Type B pancreatic cell (in vitro differentiated cells): Measurements from ENCODE around the gene OR5H6. TPM values are rescaled to one million over a fixed set of nuclear protein-coding genes. Genes with fewer than 3 reads are reported as not detected.

ENCODE experiments used
- DNase-seq: peaks from one replicate; pipeline ENCODE4 v3.0.0; 2021; ENCODE audit warnings: mixed read lengths; ENCODE audit not compliant: unreplicated experiment; ENCODE audit errors: extremely low spot score
- H3K27ac Mint-ChIP-seq: 2 replicates; pipeline ENCODE4 v1.8.0; 2021; ENCODE audit warnings: mild to moderate bottlenecking, mixed read lengths
- H3K27me3 Mint-ChIP-seq: 2 replicates; pipeline ENCODE4 v1.8.0; 2021; ENCODE audit warnings: mixed read lengths
- H3K36me3 Mint-ChIP-seq: 2 replicates; pipeline ENCODE4 v1.8.0; 2021; ENCODE audit warnings: mixed read lengths
- H3K4me1 Mint-ChIP-seq: one replicate; pipeline ENCODE4 v1.8.0; 2021; ENCODE audit warnings: mixed read lengths; ENCODE audit not compliant: unreplicated experiment
- H3K4me3 Mint-ChIP-seq: 2 replicates; pipeline ENCODE4 v1.8.0; 2021; ENCODE audit warnings: mild to moderate bottlenecking, mixed read lengths
- H3K9me3 Mint-ChIP-seq: 2 replicates; pipeline ENCODE4 v1.8.0; 2021; ENCODE audit warnings: mixed read lengths
- CTCF ChIP-seq: fragments of 200-600 bp; sonication (generic); conservative IDR thresholded peaks from 2 replicates; pipeline ENCODE4 v1.5.0; 2021; ENCODE audit warnings: antibody characterized with exemption, mild to moderate bottlenecking
- long read RNA-seq: library from polyadenylated mRNA; unstranded; transcript quantifications from one replicate; pipeline ENCODE4 v2.0.0, GENCODE V29; 2020
- total RNA-seq: library from RNA; stranded (reverse); gene quantifications from 2 replicates; pipeline ENCODE4 v1.2.1, GENCODE V29; 2021; ENCODE audit warnings: low replicate concordance

Gene OR5H6
- not detected in 2 replicates for total RNA-seq
- long read RNA-seq, result 0 reads

GRCh38 chr3:98263944-98264343 lies at the start of gene OR5H6:
Gene OR5H6 (plus strand): TSS chr3:98264244. CDS start chr3:98264333, 89 bp downstream.
- H3K36me3 Mint-ChIP-seq, result no peaks in the 10 kb centered on the region

GRCh38 chr3:98215051-98215450 lies 49.0 kb upstream of the OR5H6 start:
- H3K4me3 Mint-ChIP-seq, result no peak overlapping the region
- no peak for TF ChIP-seq CTCF

More at GRCh38 chr3:98263944-98264343, at the start of gene OR5H6:
- Mint-ChIP-seq H3K27ac (no peak within 1 kb of the TSS), H3K27me3 (no peaks in the 10 kb centered on the region), H3K4me1 (no peaks in the 10 kb centered on the region), H3K4me3 (no peak within 1 kb of the TSS), H3K9me3 (no peaks in the 10 kb centered on the region)
- DNase-seq, result no peak
- no peak for TF ChIP-seq CTCF

GRCh38 chr3:98223907-98224672 lies 40.0 kb upstream of the OR5H6 start:
- DNase-seq, result no peak
- no peak for TF ChIP-seq CTCF
- no peak overlapping the region for H3K27ac Mint-ChIP-seq
- no peak overlapping the region for H3K4me3 Mint-ChIP-seq
- H3K4me1 Mint-ChIP-seq, result no peaks in the 10 kb centered on the region
- no peaks in the 10 kb centered on the region for H3K27me3 Mint-ChIP-seq
- no peaks in the 10 kb centered on the region for H3K9me3 Mint-ChIP-seq
- no peaks in the 10 kb centered on the region for H3K36me3 Mint-ChIP-seq

More at GRCh38 chr3:98215051-98215450, 49.0 kb upstream of the OR5H6 start:
- Mint-ChIP-seq H3K27me3 (peaks cover 16% of the 10 kb centered on the region), H3K27ac (no peak overlapping the region), H3K4me1 (no peaks in the 10 kb centered on the region), H3K9me3 (no peaks in the 10 kb centered on the region), H3K36me3 (no peaks in the 10 kb centered on the region)
- no peak for DNase-seq

- Mint-ChIP-seq H3K9me3 (no peaks in the 10 kb centered on the region), H3K36me3 (no peaks in the 10 kb centered on the region), H3K27me3 (no peaks in the 10 kb centered on the region), H3K4me3 (no peak overlapping the region), H3K27ac (no peak overlapping the region), H3K4me1 (no peaks in the 10 kb centered on the region)
- DNase-seq, result no peak
- TF ChIP-seq CTCF, result no peak
Observed at GRCh38 chr3:98232489-98232888, 31.6 kb upstream of the OR5H6 start.

GRCh38 chr3:98233468-98233867 lies 30.6 kb upstream of the OR5H6 start:
- TF ChIP-seq CTCF, result no peak
- no peak for DNase-seq
- Mint-ChIP-seq H3K9me3 (no peaks in the 10 kb centered on the region), H3K4me1 (no peaks in the 10 kb centered on the region), H3K4me3 (no peak overlapping the region), H3K27me3 (no peaks in the 10 kb centered on the region), H3K27ac (no peak overlapping the region), H3K36me3 (no peaks in the 10 kb centered on the region)
